Skeletal muscle tissue (tissue), 4 donors: ENCODE results near the gene ITSN1. TPM values are rescaled to one million over a fixed set of nuclear protein-coding genes. Genes with fewer than 3 reads are reported as not detected.
"Not testable (repeated sequence)": the region's sequence is repeated elsewhere in the genome, so short reads cannot be mapped to it uniquely, and the experiment has no call there.

ENCODE experiments used
- H3K27ac ChIP-seq: one replicate; pipeline ENCODE4 v1.7.0; 2013; ENCODE audit warnings: mild to moderate bottlenecking, low read depth, low read length, inconsistent platforms
- H3K27me3 ChIP-seq, 3 donors: one replicate each; pipeline ENCODE4 v1.7.0; 2013; ENCODE audit warnings: low read length in 3 of 3; ENCODE audit not compliant: control insufficient read depth in 3 of 3, insufficient read depth in 3 of 3
- H3K36me3 ChIP-seq, 3 donors: one replicate each; pipeline ENCODE4 v1.7.0; 2013; ENCODE audit warnings: low read length in 3 of 3; ENCODE audit not compliant: control insufficient read depth in 3 of 3, insufficient read depth in 3 of 3
- H3K4me1 ChIP-seq, 3 donors: one replicate each; pipeline ENCODE4 v1.7.0; 2013; ENCODE audit warnings: low read length in 3 of 3, mild to moderate bottlenecking in 3 of 3; ENCODE audit not compliant: control insufficient read depth in 3 of 3, insufficient read depth in 3 of 3
- H3K4me3 ChIP-seq, 3 donors: one replicate each; pipeline ENCODE4 v1.7.0; 2013; ENCODE audit warnings: low read length in 3 of 3
- H3K9ac ChIP-seq, 3 donors: one replicate each; pipeline ENCODE4 v1.7.0; 2013; ENCODE audit warnings: low read length in 3 of 3, mild to moderate bottlenecking in 3 of 3, moderate library complexity in 2 of 3, low read depth in 1 of 3
- H3K9me3 ChIP-seq, 3 donors: one replicate each; pipeline ENCODE4 v1.7.0; 2013; ENCODE audit warnings: low read length in 3 of 3; ENCODE audit not compliant: control insufficient read depth in 3 of 3
- total RNA-seq: library from RNA; depleted of rRNA; stranded (reverse); fragments of >200 nt; gene quantifications from one replicate; pipeline ENCODE4 v1.2.3, GENCODE V29; 2014
- donor health status: Osteomylitis.

Gene ITSN1
- total RNA-seq, 1 donor from 2014 or later = 21.4 TPM

- H3K4me3 ChIP-seq = no peak overlapping the region
- H3K4me1 ChIP-seq = no peaks in the 10 kb centered on the region
- no peaks in the 10 kb centered on the region for H3K36me3 ChIP-seq
- H3K27me3 ChIP-seq = no peaks in the 10 kb centered on the region
- H3K9ac ChIP-seq = no peak overlapping the region
- H3K27ac ChIP-seq = no peak overlapping the region
- H3K9me3 ChIP-seq = peaks cover 0 to 3% (median 2%) of the 10 kb centered on the region in 3 donors
These were observed 66.6 kb downstream of the ITSN1 start for GRCh38 chr21:33708874-33709273.

GRCh38 chr21:33712022-33712803 is 69.9 kb downstream of the ITSN1 start:
- Histone ChIP-seq H3K9ac (no peak overlapping the region), H3K4me3 (no peak overlapping the region), H3K27me3 (no peaks in the 10 kb centered on the region), H3K27ac (no peak overlapping the region), H3K36me3 (no peaks in the 10 kb centered on the region), H3K9me3 (peaks cover 0 to 3% (median 2%) of the 10 kb centered on the region in 3 donors), H3K4me1 (peaks cover 0 to 3% (median 0%) of the 10 kb centered on the region in 3 donors)

- Histone ChIP-seq H3K36me3 (peaks cover 2 to 3% (median 3%) of the 10 kb centered on the region in 3 donors), H3K9me3 (no peaks in the 10 kb centered on the region), H3K27ac (no peak overlapping the region), H3K27me3 (no peaks in the 10 kb centered on the region), H3K9ac (no peak overlapping the region), H3K4me3 (no peak overlapping the region), H3K4me1 (peaks cover 0 to 2% (median 0%) of the 10 kb centered on the region in 3 donors)
These were observed 78.8 kb downstream of the ITSN1 start for GRCh38 chr21:33721081-33721480.

DNA sequence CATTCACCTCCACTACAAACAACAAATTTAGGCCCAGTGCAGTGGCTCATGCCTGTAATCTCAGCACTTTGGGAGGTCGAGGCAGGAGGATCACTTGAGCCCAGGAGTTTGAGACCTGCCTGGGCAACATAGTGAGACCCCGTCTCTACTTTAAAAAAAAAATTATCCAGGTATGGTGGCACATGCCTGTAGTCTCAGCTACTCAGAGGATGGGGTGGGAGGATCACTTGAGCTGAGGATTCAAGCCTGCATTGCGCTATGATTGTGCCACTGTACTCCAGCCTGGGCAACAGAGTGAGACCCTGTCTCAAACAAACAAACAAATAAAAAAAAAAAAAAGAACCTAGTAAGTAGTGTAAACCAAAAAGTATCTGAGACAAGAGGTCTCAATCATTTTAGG is 86.8 kb downstream of the ITSN1 start:
- H3K9ac ChIP-seq, H3K36me3 ChIP-seq, H3K4me3 ChIP-seq, H3K27me3 ChIP-seq, H3K4me1 ChIP-seq, H3K9me3 ChIP-seq, H3K27ac ChIP-seq: not testable (repeated sequence)

DNA sequence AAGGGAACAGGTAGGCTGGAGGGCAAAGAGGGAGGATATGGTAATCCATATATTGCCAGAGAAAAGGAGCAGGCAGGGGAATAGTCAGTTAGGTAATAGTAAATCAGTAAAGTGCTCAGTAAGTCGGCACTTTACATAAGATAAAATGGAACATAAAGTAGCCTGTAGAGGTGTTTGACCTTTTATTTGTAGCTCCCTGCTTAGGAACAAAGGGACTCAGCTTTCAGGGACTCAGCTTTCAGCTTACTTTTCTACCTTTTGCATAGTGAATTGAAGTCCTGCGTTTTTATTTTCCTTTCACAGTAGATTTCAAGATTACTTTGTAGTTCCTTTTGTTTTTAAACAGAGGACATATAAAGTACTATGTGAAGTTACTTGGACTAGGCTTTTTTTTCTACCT is 87.3 kb downstream of the ITSN1 start:
- Histone ChIP-seq H3K36me3 (no peaks in the 10 kb centered on the region), H3K9me3 (no peaks in the 10 kb centered on the region), H3K27me3 (no peaks in the 10 kb centered on the region), H3K4me1 (no peaks in the 10 kb centered on the region), H3K27ac (no peak overlapping the region), H3K4me3 (no peak overlapping the region), H3K9ac (no peak overlapping the region)

GRCh38 chr21:33731447-33731846 is 89.1 kb downstream of the ITSN1 start:
- Histone ChIP-seq H3K9ac (no peak overlapping the region), H3K4me3 (no peak overlapping the region), H3K4me1 (no peaks in the 10 kb centered on the region), H3K9me3 (no peaks in the 10 kb centered on the region), H3K36me3 (no peaks in the 10 kb centered on the region), H3K27ac (no peak overlapping the region), H3K27me3 (no peaks in the 10 kb centered on the region)

DNA sequence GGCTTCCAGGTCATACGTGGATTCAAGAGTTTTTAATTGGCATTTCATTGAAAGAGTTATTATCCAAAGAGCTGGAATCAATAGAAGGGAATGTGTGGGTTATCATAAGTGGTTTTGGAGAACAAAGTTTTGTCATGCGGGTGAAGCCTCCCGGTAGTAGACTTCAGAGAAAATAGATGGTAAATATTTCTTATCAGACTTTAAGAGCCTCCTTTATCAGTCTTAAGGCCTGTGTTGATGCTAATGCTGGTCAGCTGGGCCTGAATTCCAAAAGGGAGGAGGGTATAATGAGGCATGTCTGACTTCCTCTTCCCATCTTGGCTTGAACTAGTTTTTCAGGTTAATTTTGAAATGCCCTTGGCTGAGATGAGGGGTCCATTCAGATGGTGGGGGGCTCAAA is 89.7 kb downstream of the ITSN1 start:
- H3K9ac ChIP-seq = no peak overlapping the region
- H3K4me1 ChIP-seq = no peaks in the 10 kb centered on the region
- H3K36me3 ChIP-seq = no peaks in the 10 kb centered on the region
- H3K27ac ChIP-seq = no peak overlapping the region
- no peaks in the 10 kb centered on the region for H3K27me3 ChIP-seq
- no peak overlapping the region for H3K4me3 ChIP-seq
- H3K9me3 ChIP-seq = no peaks in the 10 kb centered on the region

- Histone ChIP-seq H3K27ac (no peak overlapping the region), H3K4me1 (no peaks in the 10 kb centered on the region), H3K9me3 (no peaks in the 10 kb centered on the region), H3K4me3 (no peak overlapping the region), H3K27me3 (no peaks in the 10 kb centered on the region), H3K36me3 (no peaks in the 10 kb centered on the region), H3K9ac (no peak overlapping the region)
These were observed 91.3 kb downstream of the ITSN1 start for GRCh38 chr21:33733601-33734000.

- H3K9ac ChIP-seq = no peak overlapping the region
- H3K27me3 ChIP-seq = no peaks in the 10 kb centered on the region
- no peaks in the 10 kb centered on the region for H3K36me3 ChIP-seq
- H3K4me1 ChIP-seq = no peaks in the 10 kb centered on the region
- no peak overlapping the region for H3K27ac ChIP-seq
- H3K9me3 ChIP-seq = no peaks in the 10 kb centered on the region
- no peak overlapping the region for H3K4me3 ChIP-seq
These were observed 92.0 kb downstream of the ITSN1 start for GRCh38 chr21:33734291-33734690.

GRCh38 chr21:33734818-33735217 is 92.5 kb downstream of the ITSN1 start:
- Histone ChIP-seq H3K9me3 (no peaks in the 10 kb centered on the region), H3K4me1 (no peaks in the 10 kb centered on the region), H3K9ac (no peak overlapping the region), H3K4me3 (no peak overlapping the region), H3K27me3 (no peaks in the 10 kb centered on the region), H3K27ac (no peak overlapping the region), H3K36me3 (no peaks in the 10 kb centered on the region)
